Measurements from ENCODE around the gene IER2. TPM values are rescaled to one million over a fixed set of nuclear protein-coding genes. Genes with fewer than 3 reads are reported as not detected.

The IER2 gene
- total RNA-seq, 1 experiment from 2014 or later = 80.1 TPM

- Histone ChIP-seq H3K27me3 (no peaks in the 10 kb centered on the region), H3K4me3 (peak within 1 kb of the TSS; percentile 96), H3K36me3 (peaks cover 70% of the 10 kb centered on the region), H3K9me3 (no peaks in the 10 kb centered on the region)
- peak; percentile 99 for DNase-seq
Measured at GRCh38 chr19:13116282-13117175, 33.7 kb upstream of the IER2 start, which contains the start of gene TRMT1. Gene TRMT1, minus strand, starts transcription at chr19:13116740. Its CDS starts 341 bp downstream, at chr19:13116399.

- DNase-seq = no peak
- Histone ChIP-seq H3K9me3 (no peaks in the 10 kb centered on the region), H3K27me3 (no peaks in the 10 kb centered on the region), H3K36me3 (peaks cover 70% of the 10 kb centered on the region), H3K4me3 (peak overlapping the region; percentile 96)
Measured at GRCh38 chr19:13117176-13117771, 32.9 kb upstream of the IER2 start.

DNA sequence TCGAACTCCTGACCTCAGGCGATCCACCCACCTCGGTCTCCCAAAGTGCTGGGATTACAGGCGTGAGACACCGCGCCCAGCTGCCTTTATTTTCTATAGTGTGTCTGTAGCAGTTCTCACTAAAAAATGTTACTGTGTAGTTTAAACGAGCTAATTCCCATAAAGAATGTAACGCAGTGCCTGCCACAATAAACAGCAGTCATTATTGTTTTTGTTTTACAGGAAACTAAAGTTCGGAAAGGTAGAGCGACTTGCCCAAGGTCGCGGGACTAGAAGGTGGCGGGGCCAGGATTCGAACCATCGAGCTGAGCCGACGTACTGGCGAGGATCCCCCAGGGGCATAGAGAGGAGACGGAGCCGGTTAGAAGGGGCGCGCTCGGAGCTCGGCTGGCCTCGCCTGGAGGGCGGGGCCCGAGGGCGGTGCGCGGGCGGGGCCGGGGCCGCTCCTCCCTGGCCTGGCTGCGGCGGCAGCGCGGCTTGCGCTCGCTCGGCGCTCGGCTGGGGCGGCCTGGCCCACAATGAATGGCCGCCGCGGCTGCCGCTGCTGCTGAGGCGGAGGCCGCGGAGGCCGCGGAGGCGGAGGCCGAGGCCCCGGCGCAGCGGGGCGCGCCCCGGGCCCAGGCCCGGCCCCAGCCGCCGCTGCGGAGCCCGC is 32.3 kb upstream of the IER2 start, which contains the start of gene NACC1:
TSS of gene NACC1 (plus strand) at position 493 of the 652 bp plus-strand sequence. CDS start 16,944 bp downstream, outside the sequence.
- no peaks in the 10 kb centered on the region for H3K27me3 ChIP-seq
- H3K4me3 ChIP-seq = peak within 1 kb of the TSS; percentile 97
- H3K36me3 ChIP-seq = peaks cover 70% of the 10 kb centered on the region
- peak; percentile 98 for DNase-seq
- H3K9me3 ChIP-seq = no peaks in the 10 kb centered on the region

DNA sequence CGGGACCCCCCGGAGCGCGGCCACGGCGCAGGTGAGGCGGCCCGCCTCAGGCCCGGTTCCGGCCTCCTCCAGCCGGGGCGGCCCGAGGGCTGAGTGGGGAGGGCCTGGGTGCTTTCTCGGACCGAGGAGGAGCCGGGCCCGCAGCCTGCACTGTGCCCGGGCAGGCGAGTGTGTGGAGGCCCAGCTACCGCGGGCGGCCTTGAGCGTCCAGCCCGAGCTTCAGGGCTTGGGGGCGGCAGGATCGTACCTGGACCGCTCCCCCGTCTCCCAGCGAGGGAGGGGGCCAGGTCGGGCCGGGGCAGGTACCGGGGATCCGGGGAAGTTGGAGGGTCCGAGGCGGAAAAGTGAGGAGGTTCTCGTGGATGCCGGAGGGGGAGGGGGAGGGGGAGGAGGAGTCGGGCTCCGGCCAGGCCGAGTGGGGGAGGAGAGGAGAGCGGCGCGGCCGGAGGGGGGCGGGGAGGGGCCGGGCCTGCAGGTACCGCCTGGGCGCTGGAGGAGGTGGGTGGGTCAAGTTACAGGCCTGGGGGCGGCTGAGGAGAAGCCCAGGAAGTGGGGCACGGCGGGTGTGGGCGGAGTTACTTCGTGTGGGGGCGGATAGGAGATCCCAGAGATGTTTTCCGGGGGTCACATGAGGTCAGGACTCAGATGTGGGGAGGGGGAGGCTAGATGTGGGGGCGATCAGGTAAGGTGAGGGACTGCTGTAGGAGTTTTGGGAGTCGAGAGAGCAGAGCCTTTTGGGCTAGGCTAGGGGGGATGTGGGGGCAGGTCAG is 31.6 kb upstream of the IER2 start:
- H3K27me3 ChIP-seq = no peaks in the 10 kb centered on the region
- peak; percentile 85 for DNase-seq
- H3K36me3 ChIP-seq = peaks cover 70% of the 10 kb centered on the region
- no peaks in the 10 kb centered on the region for H3K9me3 ChIP-seq
- H3K4me3 ChIP-seq = peak overlapping the region; percentile 97

- Histone ChIP-seq H3K27me3 (no peaks in the 10 kb centered on the region), H3K36me3 (peaks cover 70% of the 10 kb centered on the region), H3K4me3 (peak overlapping the region; percentile 97), H3K9me3 (no peaks in the 10 kb centered on the region)
- DNase-seq = no peak
Measured at GRCh38 chr19:13119627-13120026, 30.6 kb upstream of the IER2 start.

DNA sequence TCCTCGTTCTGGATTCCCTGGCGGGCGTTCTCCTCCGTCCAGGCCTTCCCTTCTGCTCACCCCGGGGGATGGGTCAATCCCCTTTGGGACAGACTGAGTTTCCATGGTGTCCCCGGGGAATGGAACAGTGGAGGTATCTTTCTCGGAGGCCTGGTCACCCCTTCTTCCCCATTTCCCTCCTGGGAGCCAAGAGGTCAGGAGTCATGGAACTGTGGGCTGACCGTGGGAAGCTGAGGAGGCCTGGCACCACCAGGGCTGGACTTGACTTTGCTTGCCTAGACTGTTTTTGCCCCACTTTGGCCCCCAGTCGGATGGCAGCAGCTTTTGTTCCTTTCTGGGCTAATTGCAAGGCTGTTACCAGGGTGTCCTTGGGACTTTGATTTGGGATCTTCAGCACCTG is 30.2 kb upstream of the IER2 start:
- DNase-seq = no peak
- H3K9me3 ChIP-seq = no peaks in the 10 kb centered on the region
- peaks cover 70% of the 10 kb centered on the region for H3K36me3 ChIP-seq
- no peaks in the 10 kb centered on the region for H3K27me3 ChIP-seq
- H3K4me3 ChIP-seq = peak overlapping the region; percentile 97

- H3K4me3 ChIP-seq = no peak overlapping the region
- peaks cover 71% of the 10 kb centered on the region for H3K36me3 ChIP-seq
- no peaks in the 10 kb centered on the region for H3K9me3 ChIP-seq
- no peaks in the 10 kb centered on the region for H3K27me3 ChIP-seq
- no peak for DNase-seq
Measured at GRCh38 chr19:13120817-13121216, 29.4 kb upstream of the IER2 start.

DNA sequence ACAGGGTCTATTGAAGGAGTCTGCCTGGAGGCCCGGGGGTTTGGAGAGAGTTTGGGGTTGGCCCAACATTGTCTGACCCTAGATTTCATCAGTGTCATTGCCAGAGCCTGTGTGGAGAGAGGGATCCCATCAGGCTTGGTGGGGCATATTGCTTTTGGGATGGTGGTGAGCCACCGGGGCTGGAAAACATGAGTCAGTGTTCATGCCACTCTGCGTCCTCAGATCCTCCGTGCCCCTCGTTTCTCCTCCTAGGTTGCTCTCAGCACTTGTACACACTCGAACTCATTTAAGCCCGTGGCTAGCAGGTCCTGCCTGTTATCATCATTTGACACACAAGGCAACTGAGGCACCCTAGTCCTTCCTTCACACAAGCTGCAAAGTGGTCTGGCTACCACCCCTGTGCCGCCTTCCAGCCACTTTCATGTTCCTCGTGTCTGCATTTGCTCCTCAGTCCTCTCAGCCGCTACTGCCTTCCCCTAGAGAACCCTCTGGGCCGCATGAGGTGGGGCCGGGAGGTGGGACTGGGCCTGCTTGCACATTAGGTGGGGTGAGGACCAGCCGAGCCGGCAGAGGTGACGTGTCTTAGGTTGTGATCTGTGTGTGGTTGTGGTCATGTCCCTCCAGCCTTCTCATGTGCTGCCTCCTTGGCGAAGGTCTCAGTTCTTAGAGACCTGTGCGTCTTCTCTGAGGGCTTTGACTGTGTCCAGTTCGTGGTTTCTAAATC is 28.5 kb upstream of the IER2 start:
- H3K36me3 ChIP-seq = peaks cover 74% of the 10 kb centered on the region
- H3K9me3 ChIP-seq = no peaks in the 10 kb centered on the region
- no peak for DNase-seq
- no peaks in the 10 kb centered on the region for H3K27me3 ChIP-seq
- no peak overlapping the region for H3K4me3 ChIP-seq

DNA sequence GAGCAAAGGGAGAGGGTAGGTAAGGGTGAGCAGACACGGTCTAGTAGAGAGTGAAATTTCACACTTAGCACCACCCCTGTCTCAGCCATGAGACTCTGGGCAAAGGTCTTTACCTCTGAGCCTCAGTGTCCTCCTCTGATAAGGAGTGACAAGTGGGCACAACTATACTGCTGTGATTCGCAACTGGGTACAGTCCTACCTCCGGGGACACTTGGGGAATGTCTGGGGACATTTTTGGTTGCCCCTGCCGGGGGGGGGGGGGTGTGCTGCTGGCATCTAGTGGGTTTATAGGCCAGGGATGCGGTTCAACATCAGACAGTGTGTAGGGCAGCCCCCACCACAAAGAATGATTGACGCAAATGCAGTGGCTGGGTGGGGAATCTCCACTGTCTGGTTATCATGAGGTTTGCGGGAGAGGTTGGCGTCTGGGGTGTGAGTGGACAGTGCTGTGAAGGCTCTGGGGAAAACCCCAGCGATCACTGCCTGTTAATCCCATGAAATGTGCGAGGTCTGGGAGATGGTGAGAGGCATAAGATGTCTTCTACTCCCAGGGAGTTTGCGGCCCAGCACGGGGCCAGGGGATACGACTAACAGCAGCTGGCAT is 27.8 kb upstream of the IER2 start:
- Histone ChIP-seq H3K27me3 (no peaks in the 10 kb centered on the region), H3K4me3 (no peak overlapping the region), H3K36me3 (peaks cover 77% of the 10 kb centered on the region), H3K9me3 (no peaks in the 10 kb centered on the region)
- no peak for DNase-seq

DNA sequence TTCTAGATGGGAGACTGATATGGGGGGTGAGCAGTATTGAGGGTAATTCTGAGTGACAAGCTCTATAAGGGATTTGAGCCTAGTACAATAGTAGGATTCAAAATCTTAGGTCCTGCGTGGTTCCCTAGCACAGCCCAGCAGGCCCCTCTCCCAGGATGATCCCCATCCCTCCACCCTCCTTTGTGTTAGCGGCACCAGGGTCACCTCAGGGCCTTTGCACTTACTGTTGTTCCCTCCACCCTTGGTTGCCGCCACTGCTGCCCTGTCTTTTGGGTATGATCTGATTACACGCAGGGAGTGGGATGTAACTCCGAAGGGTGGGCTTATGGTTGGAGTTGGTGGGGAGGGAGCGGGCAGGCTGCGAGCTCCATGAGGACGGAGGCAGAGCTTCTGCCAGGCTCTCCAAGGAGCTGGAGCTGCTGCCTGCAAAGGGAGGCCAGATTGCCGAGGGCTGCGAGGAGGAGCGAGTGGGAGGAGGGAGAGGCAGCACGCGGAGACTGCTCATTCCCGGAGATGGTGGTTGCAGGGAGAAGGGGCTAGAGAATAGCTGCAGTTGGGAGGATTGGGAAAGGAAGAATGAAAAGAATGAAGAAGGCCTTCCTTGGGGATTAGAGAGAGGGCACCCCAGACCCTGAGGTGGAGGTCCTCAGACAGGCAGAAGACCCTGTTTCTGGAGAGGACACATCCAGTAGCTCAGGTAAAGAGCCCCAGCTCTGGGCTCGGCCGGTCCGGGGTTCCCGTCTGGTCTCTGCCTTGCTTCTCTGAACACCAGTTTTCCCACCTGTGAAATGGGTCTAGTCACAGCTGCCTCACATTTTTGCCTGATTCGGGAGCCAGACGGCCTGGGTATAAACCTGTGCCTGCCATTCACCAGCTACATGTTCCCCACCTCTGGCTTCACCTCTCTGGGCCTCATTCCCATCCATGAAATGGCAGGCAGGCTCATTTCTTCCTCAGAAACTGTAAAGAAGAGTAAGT is 26.9 kb upstream of the IER2 start:
- H3K36me3 ChIP-seq = peaks cover 86% of the 10 kb centered on the region
- DNase-seq = no peak
- no peaks in the 10 kb centered on the region for H3K9me3 ChIP-seq
- H3K4me3 ChIP-seq = no peak overlapping the region
- no peaks in the 10 kb centered on the region for H3K27me3 ChIP-seq

GRCh38 chr19:13127051-13127450 is 23.2 kb upstream of the IER2 start:
- peak; percentile 64 for DNase-seq
- H3K36me3 ChIP-seq = peaks cover 93% of the 10 kb centered on the region
- H3K4me3 ChIP-seq = no peak overlapping the region
- H3K27me3 ChIP-seq = no peaks in the 10 kb centered on the region
- H3K9me3 ChIP-seq = no peaks in the 10 kb centered on the region

DNA sequence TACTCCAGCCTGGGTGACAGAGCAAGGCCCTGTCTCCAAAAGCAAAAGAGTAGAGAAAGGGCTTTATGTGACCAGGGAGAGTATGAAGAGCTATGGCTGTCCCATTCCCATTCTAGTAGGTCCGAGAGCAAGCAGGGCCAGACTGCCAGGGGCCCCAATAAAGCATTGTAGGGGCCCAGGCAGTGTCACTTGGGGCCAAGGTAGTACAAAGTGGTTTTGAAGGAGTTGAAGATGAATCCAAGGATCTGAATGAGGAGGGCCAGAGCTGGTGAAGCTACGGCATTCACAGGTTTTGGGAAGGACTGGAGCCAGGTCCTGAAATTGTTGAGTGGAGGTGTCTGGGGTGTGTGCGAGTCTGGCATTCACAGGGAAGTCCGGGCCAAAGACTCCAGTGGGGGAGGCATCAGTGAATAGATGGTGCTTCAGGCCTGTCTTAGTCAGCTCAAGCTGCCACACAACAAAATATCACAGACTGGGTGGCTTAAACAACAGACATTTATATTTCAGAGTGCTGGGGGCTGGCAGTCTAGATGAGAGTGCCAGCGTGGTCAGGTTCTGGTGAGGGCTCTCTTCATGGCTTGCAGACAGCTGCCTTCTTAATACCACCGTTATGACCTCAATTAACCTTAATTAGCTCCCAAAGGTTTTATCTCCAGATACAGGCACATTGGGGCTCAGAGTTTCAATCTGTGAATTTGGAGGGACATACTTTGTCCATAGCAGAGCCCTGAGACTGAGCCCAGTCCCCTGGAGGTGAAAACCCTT is 22.2 kb upstream of the IER2 start:
- no peak overlapping the region for H3K4me3 ChIP-seq
- DNase-seq = no peak
- no peaks in the 10 kb centered on the region for H3K27me3 ChIP-seq
- H3K9me3 ChIP-seq = no peaks in the 10 kb centered on the region
- H3K36me3 ChIP-seq = peaks cover 90% of the 10 kb centered on the region

- Histone ChIP-seq H3K4me3 (no peak overlapping the region), H3K36me3 (peaks cover 87% of the 10 kb centered on the region), H3K27me3 (no peaks in the 10 kb centered on the region), H3K9me3 (no peaks in the 10 kb centered on the region)
- DNase-seq = no peak
Measured at GRCh38 chr19:13128583-13128982, 21.6 kb upstream of the IER2 start.

DNA sequence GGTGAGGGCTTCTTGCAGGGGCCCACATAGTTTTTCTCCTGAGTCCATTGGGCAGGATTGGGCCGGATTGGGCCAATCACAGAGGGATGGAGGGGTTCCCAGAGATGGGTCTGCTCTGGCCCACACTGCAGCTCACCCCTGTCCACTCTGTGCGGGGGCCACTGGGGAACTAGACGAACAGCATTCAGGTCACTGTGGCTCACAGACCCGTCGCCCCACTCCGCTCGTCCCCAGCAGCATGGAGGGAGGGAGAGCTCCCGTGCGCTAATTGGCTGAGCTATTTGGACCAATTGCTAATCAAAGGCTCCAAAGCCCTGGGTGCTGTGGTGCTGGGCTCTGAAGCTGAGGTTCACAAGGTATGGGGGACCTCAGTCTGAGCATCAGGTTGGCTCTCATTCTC is 20.8 kb upstream of the IER2 start:
- H3K27me3 ChIP-seq = no peaks in the 10 kb centered on the region
- no peak for DNase-seq
- H3K9me3 ChIP-seq = no peaks in the 10 kb centered on the region
- no peak overlapping the region for H3K4me3 ChIP-seq
- H3K36me3 ChIP-seq = peaks cover 87% of the 10 kb centered on the region
